Activated CD8-positive, alpha-beta memory T cell treated with anti-CD3 and anti-CD28 coated beads, Interleukin-2, amount 50 U/mL, for 1 hour (primary cell): ENCODE results near the gene SPATA31E1.
"Not testable (repeated sequence)": the region's sequence is repeated elsewhere in the genome, so short reads cannot be mapped to it uniquely, and the experiment has no call there.

Source experiments
- DNase-seq: peaks from one replicate; pipeline ENCODE4 v3.0.0-alpha.2; 2020; ENCODE audit errors: extremely low read depth

The SPATA31E1 gene

GRCh38 chr9:87886210-87886932 lies 3.7 kb downstream of the SPATA31E1 start:
- DNase-seq, result no peak

GRCh38 chr9:87886933-87887505 lies 4.3 kb downstream of the SPATA31E1 start:
- DNase-seq, result no peak

DNA sequence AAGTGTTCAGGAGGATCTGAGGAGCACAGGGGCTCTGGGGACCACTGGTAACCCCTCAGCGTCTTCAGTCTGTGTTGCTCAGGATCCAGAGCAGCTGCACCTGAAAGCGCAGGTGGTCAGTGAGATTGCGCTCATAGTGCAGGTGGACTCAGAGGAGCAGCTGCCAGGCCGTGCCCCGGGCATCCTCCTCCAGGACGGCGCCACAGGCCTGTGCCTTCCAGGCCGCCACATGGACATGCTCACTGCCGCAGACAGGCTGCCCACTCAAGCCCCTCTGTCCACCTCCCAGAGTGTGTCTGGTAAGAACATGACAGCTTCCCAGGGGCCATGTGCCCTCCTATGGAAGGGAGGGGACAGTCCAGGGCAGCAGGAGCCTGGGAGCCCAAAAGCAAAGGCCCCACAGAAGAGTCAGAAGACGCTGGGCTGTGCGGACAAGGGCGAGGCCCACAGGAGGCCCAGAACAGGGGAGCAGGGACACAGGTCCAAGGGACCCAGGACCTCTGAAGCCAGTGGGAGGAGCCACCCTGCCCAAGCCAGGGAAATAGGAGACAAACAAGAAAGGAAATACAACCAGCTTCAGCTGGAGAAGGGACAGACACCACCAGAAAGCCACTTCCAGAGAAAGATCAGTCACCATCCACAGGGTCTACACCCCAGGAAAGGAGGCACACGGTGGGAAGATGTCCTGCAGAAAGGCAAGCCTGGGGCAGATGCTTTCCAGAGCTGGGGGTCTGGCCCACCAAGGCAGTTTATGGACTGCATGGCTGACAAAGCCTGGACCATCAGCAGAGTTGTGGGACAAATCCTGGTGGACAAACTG lies 5.2 kb downstream of the SPATA31E1 start:
- no peak for DNase-seq

DNA sequence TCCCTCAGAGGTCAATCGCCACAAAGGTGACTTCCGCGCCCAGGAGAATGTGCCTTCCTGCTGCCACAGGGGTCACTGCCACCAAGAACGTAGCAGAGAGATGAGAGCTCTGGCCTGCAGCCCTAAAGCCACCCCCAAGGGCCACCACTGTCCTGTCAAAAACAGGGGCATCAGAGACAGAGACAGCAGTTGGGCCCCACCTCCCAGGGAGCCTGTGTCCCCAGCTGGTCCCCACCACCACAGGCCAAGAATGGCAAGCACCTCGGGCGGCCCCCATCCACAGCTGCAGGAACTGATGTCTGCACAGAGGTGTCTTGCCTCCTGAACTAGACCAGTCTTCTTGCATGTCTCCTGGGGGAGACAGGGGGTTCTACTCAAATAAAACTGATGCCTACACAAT lies 5.8 kb downstream of the SPATA31E1 start:
- DNase-seq, result no peak

GRCh38 chr9:87889065-87889881 lies 6.6 kb downstream of the SPATA31E1 start:
- no peak for DNase-seq

GRCh38 chr9:87889882-87890252 lies 7.2 kb downstream of the SPATA31E1 start:
- no peak for DNase-seq

GRCh38 chr9:87890837-87891236 lies 8.2 kb downstream of the SPATA31E1 start:
- DNase-seq, result no peak

- no peak for DNase-seq
Measured at GRCh38 chr9:87891754-87892153, 9.1 kb downstream of the SPATA31E1 start.

GRCh38 chr9:87892956-87893355 lies 10.3 kb downstream of the SPATA31E1 start:
- DNase-seq, result no peak

DNA sequence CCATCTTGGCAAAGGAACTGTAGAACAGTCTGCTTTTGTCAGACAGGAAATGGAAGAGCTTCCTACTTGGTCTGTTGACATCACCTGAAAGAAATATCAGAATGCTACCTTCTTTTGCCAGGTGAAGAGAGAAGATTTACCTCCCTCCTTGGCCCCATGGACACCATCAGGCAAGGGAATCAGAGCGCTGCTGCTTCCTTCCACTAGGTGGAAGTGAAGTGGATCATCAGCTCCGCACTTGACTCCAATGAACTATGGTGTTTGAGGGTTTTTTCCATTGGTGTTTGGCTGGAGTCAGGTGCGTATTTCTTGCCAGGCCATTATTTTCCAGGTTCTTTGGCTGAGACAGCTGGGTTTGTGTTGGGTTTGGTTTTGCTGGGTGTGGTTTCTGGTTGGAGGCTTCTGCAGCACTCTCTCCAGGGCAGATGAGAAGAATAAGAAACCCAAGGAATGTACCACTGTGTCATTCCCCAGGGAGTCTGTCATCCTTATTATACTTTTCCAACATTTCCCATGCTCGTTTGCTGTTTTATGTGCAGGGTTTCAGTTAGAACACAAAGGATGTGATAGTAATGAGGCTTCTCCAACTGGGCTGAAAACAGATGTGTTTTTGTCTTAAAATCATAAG lies 12.4 kb downstream of the SPATA31E1 start:
- DNase-seq, result no peak

- no peak for DNase-seq
Measured at GRCh38 chr9:87896891-87897290, 14.2 kb downstream of the SPATA31E1 start.

DNA sequence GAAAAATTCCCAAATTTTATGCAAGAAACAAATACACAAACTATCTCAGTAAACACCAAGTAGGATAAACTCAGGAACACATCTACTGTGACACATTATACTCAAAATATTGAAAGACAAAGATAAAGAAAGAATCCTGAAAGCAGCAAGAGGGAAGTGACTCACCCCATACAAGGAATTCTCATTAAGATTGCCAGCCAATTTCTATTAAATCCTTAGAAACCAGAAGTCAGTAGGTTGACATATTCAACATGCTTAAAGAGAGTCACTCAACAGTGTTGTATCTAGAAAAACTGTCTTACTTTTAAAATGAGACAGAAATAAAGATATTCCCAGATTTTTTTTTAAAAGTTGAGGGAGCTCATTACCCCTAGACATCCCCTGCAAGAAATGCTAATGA lies 15.5 kb downstream of the SPATA31E1 start:
- no peak for DNase-seq

- not testable (repeated sequence) for DNase-seq
Measured at GRCh38 chr9:87902371-87902770, 19.7 kb downstream of the SPATA31E1 start.

DNA sequence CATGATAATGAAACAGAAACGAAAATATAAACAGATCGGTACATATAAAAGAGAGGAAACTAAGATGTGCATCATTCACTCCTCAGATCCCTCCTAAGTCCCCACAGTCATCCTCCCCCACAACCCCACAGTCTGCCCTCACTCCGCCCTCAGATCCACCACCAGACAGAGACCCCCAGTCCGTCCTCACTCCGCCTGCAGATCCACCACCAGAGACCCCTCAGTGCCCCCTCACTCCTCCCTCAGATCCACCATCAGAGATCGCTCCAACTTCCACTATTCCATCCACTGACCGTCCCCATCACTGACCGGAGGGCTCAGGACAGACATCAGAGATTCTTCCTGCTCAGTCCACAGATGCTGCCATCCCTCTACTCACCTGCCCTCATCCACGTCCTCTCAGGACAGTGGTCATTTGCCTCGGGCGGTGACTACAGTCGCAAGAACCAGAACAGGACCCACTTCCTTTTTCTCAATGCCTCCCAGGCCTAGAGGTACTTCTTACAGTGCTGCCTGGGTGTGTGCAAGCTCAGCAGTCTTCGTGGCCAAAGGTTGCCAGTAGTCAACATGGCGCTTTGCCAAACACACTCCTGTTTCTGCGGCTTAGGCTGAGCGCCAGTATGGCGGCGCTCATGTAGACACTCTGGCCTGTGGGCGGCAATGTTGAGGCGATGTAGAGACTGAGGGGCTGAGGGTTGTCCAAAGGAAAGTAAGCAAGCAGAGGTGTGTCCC lies 26.8 kb downstream of the SPATA31E1 start:
- DNase-seq, result no peak

GRCh38 chr9:87910821-87911220 lies 28.1 kb downstream of the SPATA31E1 start:
- DNase-seq, result no peak

GRCh38 chr9:87917662-87918061 lies 35.0 kb downstream of the SPATA31E1 start, which contains the start of gene SPATA31C1:
SPATA31C1 (plus strand) TSS chr9:87917962.
- DNase-seq, result not testable (repeated sequence)

DNA sequence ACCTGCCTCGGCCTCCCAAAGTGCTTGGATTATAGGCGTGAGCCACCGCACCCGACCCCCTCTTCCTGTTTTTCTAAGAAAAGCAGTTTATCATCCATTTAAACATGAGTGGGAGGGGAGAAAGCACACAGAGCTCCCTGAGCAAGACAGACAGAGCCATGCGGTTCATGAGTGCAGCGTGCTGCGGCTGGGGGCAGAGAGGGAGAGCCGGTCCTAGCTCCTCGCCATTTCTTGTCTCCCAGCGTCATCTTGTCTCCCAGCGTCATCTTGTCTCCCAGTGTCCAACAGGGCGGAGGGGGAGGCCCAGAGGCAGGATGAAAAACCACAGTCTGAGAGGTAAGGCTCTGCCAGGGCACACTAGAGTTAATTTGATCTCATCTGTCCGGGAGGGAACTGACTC lies 36.3 kb downstream of the SPATA31E1 start:
- not testable (repeated sequence) for DNase-seq

- not testable (repeated sequence) for DNase-seq
Measured at GRCh38 chr9:87921561-87921960, 38.9 kb downstream of the SPATA31E1 start.

DNA sequence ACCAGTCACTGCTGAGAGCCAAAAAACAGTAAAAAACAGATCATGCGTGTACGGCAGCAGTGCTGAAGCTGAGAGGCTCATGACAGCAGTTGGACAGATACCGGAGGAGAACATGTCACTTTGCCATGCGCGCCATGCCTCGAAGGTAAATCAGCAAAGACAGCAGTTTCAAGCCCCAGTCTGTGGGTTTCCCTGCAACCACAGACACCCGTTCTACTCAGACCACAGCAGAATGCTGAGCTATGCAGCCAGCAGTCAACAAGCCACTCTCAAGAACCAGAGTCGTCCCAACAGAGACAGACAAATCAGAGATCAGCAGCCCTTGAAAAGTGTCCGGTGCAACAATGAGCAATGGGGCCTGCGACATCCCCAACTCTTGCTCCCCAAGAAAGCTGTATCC lies 40.3 kb downstream of the SPATA31E1 start:
- DNase-seq, result not testable (repeated sequence)

DNA sequence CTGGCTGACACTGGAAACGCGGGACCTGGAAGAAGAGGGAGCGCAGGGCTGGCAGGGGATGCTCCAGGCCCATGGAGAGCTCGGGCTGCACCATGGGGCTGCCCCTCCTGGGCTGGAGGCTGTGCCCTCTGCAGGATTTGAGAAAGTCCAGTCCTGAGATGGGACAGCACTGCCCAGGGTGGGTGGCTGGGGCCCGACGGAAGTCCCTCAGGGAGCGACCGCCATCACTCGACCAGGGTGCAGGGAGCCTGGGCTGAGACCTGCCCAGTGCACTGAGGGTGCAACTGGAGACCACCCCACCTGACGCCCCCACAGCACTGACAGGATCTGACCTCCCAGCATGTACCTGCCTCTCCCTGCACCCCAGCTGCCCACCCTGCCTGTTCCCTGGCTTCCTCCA lies 42.2 kb downstream of the SPATA31E1 start:
- not testable (repeated sequence) for DNase-seq

GRCh38 chr9:87929152-87929551 lies 46.5 kb downstream of the SPATA31E1 start:
- DNase-seq, result not testable (repeated sequence)
